H9 (cell line): ENCODE measurements around the gene TCP11L1. TPM values are rescaled to one million over a fixed set of nuclear protein-coding genes. Genes with fewer than 3 reads are reported as not detected.

ENCODE experiments used
- DNase-seq: peaks from one replicate; pipeline ENCODE4 v3.0.0-alpha.2; 2017
- H2AFZ ChIP-seq: one replicate; pipeline ENCODE4 v1.6.1; 2013; ENCODE audit warnings: mild to moderate bottlenecking, low read length, control low read depth, moderate library complexity
- H2AK5ac ChIP-seq: 2 replicates; pipeline ENCODE4 v1.6.1; 2013; ENCODE audit warnings: low read length, control low read depth, mixed read lengths; ENCODE audit not compliant: insufficient read length
- H2BK120ac ChIP-seq: one replicate; pipeline ENCODE4 v1.6.1; 2013; ENCODE audit warnings: low read depth, mild to moderate bottlenecking, low read length, control low read depth, inconsistent platforms; ENCODE audit not compliant: poor library complexity, severe bottlenecking
- H2BK12ac ChIP-seq: 2 replicates; pipeline ENCODE4 v1.6.1; 2013; ENCODE audit warnings: low read length, control low read depth, mixed read lengths, low read depth; ENCODE audit not compliant: insufficient read length
- H2BK15ac ChIP-seq: 2 replicates; pipeline ENCODE4 v1.6.1; 2013; ENCODE audit warnings: low read depth, low read length, control low read depth
- H2BK20ac ChIP-seq: one replicate; pipeline ENCODE4 v1.6.1; 2013; ENCODE audit warnings: low read depth, mild to moderate bottlenecking, low read length, control low read depth, inconsistent platforms; ENCODE audit not compliant: poor library complexity, severe bottlenecking
- H2BK5ac ChIP-seq: 2 replicates; pipeline ENCODE4 v1.6.1; 2013; ENCODE audit warnings: low read length, control low read depth, mixed read lengths; ENCODE audit not compliant: insufficient read length
- H3K14ac ChIP-seq: 2 replicates; pipeline ENCODE4 v1.6.1; 2013; ENCODE audit warnings: low read length, control low read depth; ENCODE audit not compliant: insufficient read depth
- H3K18ac ChIP-seq: 2 replicates; pipeline ENCODE4 v1.6.1; 2013; ENCODE audit warnings: low read depth, mild to moderate bottlenecking, mixed read lengths, low read length, control low read depth; ENCODE audit not compliant: insufficient read length
- H3K23ac ChIP-seq: 2 replicates; pipeline ENCODE4 v1.6.1; 2013; ENCODE audit warnings: low read length, control low read depth, mixed read lengths, low read depth; ENCODE audit not compliant: insufficient read length
- H3K23me2 ChIP-seq: 2 replicates; pipeline ENCODE4 v1.6.1; 2013; ENCODE audit warnings: low read depth, mild to moderate bottlenecking, mixed read lengths, low read length, control low read depth; ENCODE audit not compliant: insufficient read length, poor library complexity, severe bottlenecking
- H3K27ac ChIP-seq: 2 replicates; pipeline ENCODE4 v1.5.1; 2013; ENCODE audit warnings: low read length, control low read depth, mixed read lengths, low read depth; ENCODE audit not compliant: insufficient read length
- H3K27me3 ChIP-seq: 2 replicates; pipeline ENCODE4 v1.6.1; 2013; ENCODE audit warnings: low read length, control low read depth, inconsistent platforms; ENCODE audit not compliant: insufficient read depth
- H3K4ac ChIP-seq: 2 replicates; pipeline ENCODE4 v1.6.1; 2013; ENCODE audit warnings: low read depth, mild to moderate bottlenecking, control low read depth, inconsistent platforms, low read length, moderate library complexity
- H3K4me1 ChIP-seq: 2 replicates; pipeline ENCODE4 v1.6.1; 2013; ENCODE audit warnings: low read length, control low read depth, inconsistent platforms; ENCODE audit not compliant: insufficient read depth
- H3K4me2 ChIP-seq: 2 replicates; pipeline ENCODE4 v1.6.1; 2013; ENCODE audit warnings: low read length, control low read depth, mixed read lengths; ENCODE audit not compliant: insufficient read length, insufficient read depth
- H3K56ac ChIP-seq: 2 replicates; pipeline ENCODE4 v1.6.1; 2013; ENCODE audit warnings: low read depth, mild to moderate bottlenecking, mixed read lengths, low read length, control low read depth; ENCODE audit not compliant: insufficient read length
- H3K79me1 ChIP-seq: 2 replicates; pipeline ENCODE4 v1.6.1; 2013; ENCODE audit warnings: low read depth, mild to moderate bottlenecking, moderate library complexity, low read length, control low read depth, inconsistent platforms; ENCODE audit not compliant: insufficient read depth, poor library complexity, severe bottlenecking
- H3K79me2 ChIP-seq: 2 replicates; pipeline ENCODE4 v1.6.1; 2013; ENCODE audit warnings: low read length, control low read depth, inconsistent platforms; ENCODE audit not compliant: insufficient read depth
- H3K9ac ChIP-seq: 2 replicates; pipeline ENCODE4 v1.6.1; 2013; ENCODE audit warnings: low read length, control low read depth, mixed read lengths; ENCODE audit not compliant: insufficient read length; ENCODE audit errors: extremely low read depth
- H3K9me3 ChIP-seq: one replicate; pipeline ENCODE4 v1.6.1; 2013; ENCODE audit warnings: low read depth, low read length, inconsistent platforms; ENCODE audit not compliant: control insufficient read depth
- H3T11ph ChIP-seq: one replicate; pipeline ENCODE4 v1.6.1; 2013; ENCODE audit warnings: mild to moderate bottlenecking, low read length, control low read depth, inconsistent platforms
- H4K20me1 ChIP-seq: one replicate; pipeline ENCODE4 v1.6.1; 2013; ENCODE audit not compliant: control insufficient read depth, insufficient read length, insufficient read depth
- H4K5ac ChIP-seq: 2 replicates; pipeline ENCODE4 v1.6.1; 2013; ENCODE audit warnings: low read depth, mild to moderate bottlenecking, mixed read lengths, low read length, control low read depth; ENCODE audit not compliant: insufficient read length
- H4K8ac ChIP-seq: replicated peaks from 2 replicates; pipeline ENCODE4 v1.6.1; 2013; ENCODE audit warnings: low read length, control low read depth, mixed read lengths, low read depth; ENCODE audit not compliant: insufficient read length
- H4K91ac ChIP-seq: 2 replicates; pipeline ENCODE4 v1.6.1; 2013; ENCODE audit warnings: low read depth, mild to moderate bottlenecking, moderate library complexity, mixed read lengths, low read length, control low read depth; ENCODE audit not compliant: insufficient read length
- H3K27ac Mint-ChIP-seq, 3 experiments: 2 replicates in 2 of 3; 3 replicates in 1 of 3; pipeline ENCODE4 v1.8.0; 2020 to 2021; ENCODE audit warnings: mixed read lengths in 3 of 3, mild to moderate bottlenecking in 1 of 3, moderate library complexity in 1 of 3
- H3K27me3 Mint-ChIP-seq: 2 replicates; pipeline ENCODE4 v1.8.0; 2021; ENCODE audit warnings: low read depth, mild to moderate bottlenecking, moderate library complexity, mixed read lengths
- H3K36me3 Mint-ChIP-seq, 3 experiments: 2 replicates in 2 of 3; 3 replicates in 1 of 3; pipeline ENCODE4 v1.8.0; 2020 to 2021; ENCODE audit warnings: low read depth in 3 of 3, mixed read lengths in 3 of 3; ENCODE audit not compliant: insufficient read depth in 1 of 3
- H3K4me1 Mint-ChIP-seq, 2 experiments: 2 replicates each; pipeline ENCODE4 v1.8.0; 2020; ENCODE audit warnings: mixed read lengths in 2 of 2
- H3K4me3 Mint-ChIP-seq, 2 experiments: 2 replicates in 1 of 2; 3 replicates in 1 of 2; pipeline ENCODE4 v1.8.0; 2020 to 2021; ENCODE audit warnings: mild to moderate bottlenecking in 2 of 2, mixed read lengths in 2 of 2, moderate library complexity in 1 of 2
- H3K9me3 Mint-ChIP-seq, 2 experiments: 2 replicates in 1 of 2; 3 replicates in 1 of 2; pipeline ENCODE4 v1.8.0; 2020; ENCODE audit warnings: mild to moderate bottlenecking in 2 of 2, mixed read lengths in 2 of 2, moderate library complexity in 1 of 2
- CTCF ChIP-seq: fragments of 200-600 bp; sonication (generic); conservative IDR thresholded peaks from 3 replicates; pipeline ENCODE4 v1.8.0; 2021; ENCODE audit warnings: antibody characterized with exemption, mild to moderate bottlenecking
- WGBS: extraction: QIAGEN DNeasy Blood & Tissue Kit; methylation state at CpG from one replicate; pipeline ENCODE4 v1.1.7; 2013; ENCODE audit warnings: missing lambda C conversion rate, low lambda C conversion rate, mixed read lengths; ENCODE audit not compliant: insufficient read length; ENCODE audit errors: extremely low coverage; 5-methylcytosine and 5-hydroxymethylcytosine counted together
- total RNA-seq: library from RNA; stranded (reverse); gene quantifications from 2 replicates; pipeline ENCODE4 v1.2.1, GENCODE V29; 2021

TCP11L1 gene
- total RNA-seq, 1 experiment from 2014 or later = 20.3 TPM

- no peak overlapping the region; a peak in 1 of 5 replicates for H3K4me3 Mint-ChIP-seq
- no peak overlapping the region for H3K27ac ChIP-seq
- H3K79me2 ChIP-seq = no peaks in the 10 kb centered on the region
- H3K4me1 Mint-ChIP-seq = no peaks in the 10 kb centered on the region
- no peak overlapping the region for H3K23ac ChIP-seq
- peaks cover 18 to 63% (median 58%) of the 10 kb centered on the region in 3 experiments; a peak in 6 of 7 replicates for H3K36me3 Mint-ChIP-seq
- no peaks in the 10 kb centered on the region for H3K9me3 ChIP-seq
- no peak overlapping the region for H4K91ac ChIP-seq
- H4K5ac ChIP-seq = no peak overlapping the region
- no peak overlapping the region for H2BK120ac ChIP-seq
- no peak overlapping the region for H2BK20ac ChIP-seq
- H2BK5ac ChIP-seq = no peak overlapping the region
- no peaks in the 10 kb centered on the region for H3K4me1 ChIP-seq
- no peak overlapping the region for H3K4ac ChIP-seq
- no peak for DNase-seq
- no peak overlapping the region for H3K18ac ChIP-seq
- H2BK15ac ChIP-seq = no peak overlapping the region
- H2BK12ac ChIP-seq = no peak overlapping the region
- WGBS = no CpG with 5 or more reads among the region's 1 CpG
- no peak overlapping the region for H3K56ac ChIP-seq
- no peak for TF ChIP-seq CTCF
- H4K20me1 ChIP-seq = no peaks in the 10 kb centered on the region
- no peak overlapping the region for H2AFZ ChIP-seq
- no peaks in the 10 kb centered on the region for H3K9me3 Mint-ChIP-seq
- H4K8ac ChIP-seq = no peak overlapping the region
- no peak overlapping the region for H3K4me2 ChIP-seq
- no peaks in the 10 kb centered on the region for H3K79me1 ChIP-seq
- H3K14ac ChIP-seq = no peak overlapping the region
- no peak overlapping the region for H3K9ac ChIP-seq
- H3T11ph ChIP-seq = no peak overlapping the region
- H3K23me2 ChIP-seq = no peaks in the 10 kb centered on the region
- no peaks in the 10 kb centered on the region for H3K27me3 ChIP-seq
- no peak overlapping the region for H2AK5ac ChIP-seq
- no peaks in the 10 kb centered on the region for H3K27me3 Mint-ChIP-seq
- H3K27ac Mint-ChIP-seq = peak overlapping the region in 2 of 3 experiments; percentile 23 to 37; a peak in 1 of 7 replicates
Measured at GRCh38 chr11:33086017-33086416, 46.6 kb downstream of the TCP11L1 start.
